MM.1S (cell line): ENCODE measurements around the gene RBM18.

Experiments used
- DNase-seq: peaks from one replicate; pipeline ENCODE4 v3.0.0-alpha.2; 2015
- H2AFZ ChIP-seq: fragments of 300-600 bp; sonication (generic); 2 replicates; pipeline ENCODE4 v1.6.0; 2016; ENCODE audit warnings: antibody characterized with exemption, low read length
- H3F3A ChIP-seq: fragments of 300-600 bp; sonication (generic); 2 replicates; pipeline ENCODE4 v1.6.1; 2016; ENCODE audit warnings: mild to moderate bottlenecking, antibody characterized with exemption, low read length, moderate library complexity, mixed read lengths; ENCODE audit not compliant: insufficient read depth
- H3K27ac ChIP-seq: fragments of 300-600 bp; sonication (generic); 2 replicates; pipeline ENCODE4 v1.5.1; 2016; ENCODE audit warnings: mild to moderate bottlenecking, low read length
- H3K27me3 ChIP-seq: fragments of 300-600 bp; sonication (generic); replicated peaks from 2 replicates; pipeline ENCODE4 v1.6.0; 2016; ENCODE audit warnings: low read length; ENCODE audit not compliant: insufficient read depth
- H3K36me3 ChIP-seq: fragments of 300-600 bp; sonication (generic); replicated peaks from 2 replicates; pipeline ENCODE4 v1.6.1; 2016; ENCODE audit warnings: mild to moderate bottlenecking, low read length, mixed read lengths; ENCODE audit not compliant: insufficient read depth
- H3K4me1 ChIP-seq: fragments of 300-600 bp; sonication (generic); 2 replicates; pipeline ENCODE4 v1.6.1; 2016; ENCODE audit warnings: low read length, mixed read lengths
- H3K4me2 ChIP-seq: fragments of 300-600 bp; sonication (generic); 2 replicates; pipeline ENCODE4 v1.6.0; 2016; ENCODE audit warnings: low read depth, low read length
- H3K4me3 ChIP-seq: fragments of 300-600 bp; sonication (generic); 2 replicates; pipeline ENCODE4 v1.5.1; 2016; ENCODE audit warnings: low read length, mixed read lengths
- H3K79me2 ChIP-seq: fragments of 300-600 bp; sonication (generic); 2 replicates; pipeline ENCODE4 v1.6.1; 2016; ENCODE audit warnings: mixed run types, low read length, mixed read lengths
- H3K9ac ChIP-seq: fragments of 300-600 bp; sonication (generic); 2 replicates; pipeline ENCODE4 v1.6.1; 2016; ENCODE audit warnings: low read length, mixed read lengths
- H3K9me2 ChIP-seq: fragments of 300-600 bp; sonication (generic); replicated peaks from 2 replicates; pipeline ENCODE4 v1.6.1; 2016; ENCODE audit warnings: mild to moderate bottlenecking, low read length, mixed read lengths; ENCODE audit not compliant: insufficient read depth
- H3K9me3 ChIP-seq: fragments of 300-600 bp; sonication (generic); replicated peaks from 2 replicates; pipeline ENCODE4 v1.6.1; 2016; ENCODE audit warnings: mild to moderate bottlenecking, low read length, mixed read lengths; ENCODE audit not compliant: insufficient read depth
- H4K20me1 ChIP-seq: fragments of 300-600 bp; sonication (generic); 2 replicates; pipeline ENCODE4 v1.6.1; 2016; ENCODE audit warnings: mild to moderate bottlenecking, low read length, moderate library complexity, mixed read lengths; ENCODE audit not compliant: insufficient read depth
- EZH2 ChIP-seq: fragments of 300-600 bp; sonication (generic); optimal IDR thresholded peaks from 2 replicates; pipeline ENCODE3; 2017; ENCODE audit warnings: low read depth, mild to moderate bottlenecking, antibody characterized with exemption, low read length, mixed read lengths
- EZH2phosphoT487 ChIP-seq: fragments of 300-600 bp; sonication (generic); IDR thresholded peaks from 2 replicates; pipeline ENCODE4 v1.6.1; 2018; ENCODE audit warnings: antibody characterized with exemption, low read length
- TF ChIP-seq, protein P1 (sequence below): fragments of 300-600 bp; sonication (generic); IDR thresholded peaks from 2 replicates; pipeline ENCODE4 v1.5.1; 2016; ENCODE audit warnings: antibody characterized with exemption, low read length, mixed read lengths

The RBM18 gene

DNA sequence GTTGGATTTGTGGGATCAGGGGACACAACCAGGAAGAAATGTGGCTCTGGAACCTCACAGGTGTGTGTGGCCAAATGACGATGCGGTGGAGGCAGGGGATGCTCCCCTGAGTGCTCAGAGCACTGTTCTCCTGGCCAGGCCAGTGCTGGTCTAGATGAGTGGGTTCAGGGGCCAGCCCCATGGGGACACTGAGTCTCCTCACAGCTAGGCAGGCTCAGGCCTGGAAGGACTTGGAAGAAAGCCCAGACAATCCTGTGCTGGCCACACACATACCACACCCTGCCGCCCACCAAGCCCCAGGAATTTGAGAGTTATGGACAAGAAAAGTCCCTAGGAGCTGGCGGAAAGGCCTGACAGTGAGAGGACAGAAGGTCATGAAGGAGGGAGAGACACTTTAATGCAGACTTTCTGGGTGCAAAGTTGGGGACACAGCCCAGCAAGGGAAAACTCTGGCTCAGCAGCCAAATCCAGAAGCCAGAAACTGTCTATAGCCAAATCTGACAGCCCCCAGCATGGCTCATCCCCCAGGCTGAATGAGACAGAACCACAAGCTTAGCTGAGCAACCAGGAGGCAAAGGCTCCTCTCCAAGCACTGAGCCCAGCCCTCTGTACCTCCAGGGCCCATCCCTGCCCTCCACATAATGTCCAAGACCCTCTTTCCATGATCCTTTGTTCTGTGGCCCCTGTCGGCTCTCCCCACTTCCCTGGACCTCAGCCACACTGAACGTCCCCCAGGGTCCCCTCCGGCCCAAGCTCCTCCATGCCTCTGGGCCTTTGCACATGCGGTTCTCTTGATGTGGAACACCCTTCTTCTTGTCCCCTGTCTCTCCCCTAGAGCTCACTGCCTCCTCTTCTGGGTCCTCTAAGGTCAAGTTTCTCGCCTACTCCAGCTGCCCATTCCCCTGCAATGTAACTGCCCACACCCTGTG, 58.3 kb downstream of the RBM18 start:
- Histone ChIP-seq H3K36me3 (no peaks in the 10 kb centered on the region), H4K20me1 (no peaks in the 10 kb centered on the region), H3K9me3 (no peaks in the 10 kb centered on the region), H3K9ac (no peak overlapping the region), H3K27me3 (peaks cover 12% of the 10 kb centered on the region), H3K79me2 (no peaks in the 10 kb centered on the region), H3F3A (no peaks in the 10 kb centered on the region), H3K4me2 (no peak overlapping the region), H3K27ac (no peak overlapping the region), H3K9me2 (no peaks in the 10 kb centered on the region), H3K4me1 (no peaks in the 10 kb centered on the region), H2AFZ (no peak overlapping the region), H3K4me3 (no peak overlapping the region)
- DNase-seq, result no peak
- TF ChIP-seq, protein P1, sequence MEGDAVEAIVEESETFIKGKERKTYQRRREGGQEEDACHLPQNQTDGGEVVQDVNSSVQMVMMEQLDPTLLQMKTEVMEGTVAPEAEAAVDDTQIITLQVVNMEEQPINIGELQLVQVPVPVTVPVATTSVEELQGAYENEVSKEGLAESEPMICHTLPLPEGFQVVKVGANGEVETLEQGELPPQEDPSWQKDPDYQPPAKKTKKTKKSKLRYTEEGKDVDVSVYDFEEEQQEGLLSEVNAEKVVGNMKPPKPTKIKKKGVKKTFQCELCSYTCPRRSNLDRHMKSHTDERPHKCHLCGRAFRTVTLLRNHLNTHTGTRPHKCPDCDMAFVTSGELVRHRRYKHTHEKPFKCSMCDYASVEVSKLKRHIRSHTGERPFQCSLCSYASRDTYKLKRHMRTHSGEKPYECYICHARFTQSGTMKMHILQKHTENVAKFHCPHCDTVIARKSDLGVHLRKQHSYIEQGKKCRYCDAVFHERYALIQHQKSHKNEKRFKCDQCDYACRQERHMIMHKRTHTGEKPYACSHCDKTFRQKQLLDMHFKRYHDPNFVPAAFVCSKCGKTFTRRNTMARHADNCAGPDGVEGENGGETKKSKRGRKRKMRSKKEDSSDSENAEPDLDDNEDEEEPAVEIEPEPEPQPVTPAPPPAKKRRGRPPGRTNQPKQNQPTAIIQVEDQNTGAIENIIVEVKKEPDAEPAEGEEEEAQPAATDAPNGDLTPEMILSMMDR, result no peak
- TF ChIP-seq EZH2phosphoT487 (no peak), EZH2 (no peak)

DNA sequence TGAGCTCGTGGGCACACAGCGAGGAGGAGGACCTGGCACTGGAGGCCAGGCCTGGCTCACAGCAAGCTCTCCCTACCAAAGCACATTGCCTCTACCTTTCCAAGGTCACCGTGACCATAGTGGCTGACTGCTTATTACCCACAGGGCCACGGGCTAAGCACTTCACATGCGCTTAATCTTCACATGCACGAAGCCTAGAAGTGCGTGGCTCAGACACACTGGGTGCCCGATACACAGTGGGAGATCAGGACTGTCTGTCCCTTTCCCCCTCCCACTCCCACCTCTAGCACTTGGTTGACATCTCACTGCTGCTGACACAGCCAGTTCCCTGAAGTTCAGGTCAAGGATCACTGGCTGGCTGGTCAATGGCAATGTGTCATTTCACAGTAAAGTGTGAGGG, 59.5 kb downstream of the RBM18 start:
- no peak overlapping the region for H3K27ac ChIP-seq
- H4K20me1 ChIP-seq, result no peaks in the 10 kb centered on the region
- no peaks in the 10 kb centered on the region for H3F3A ChIP-seq
- TF ChIP-seq, protein P1, result no peak
- no peak for TF ChIP-seq EZH2
- no peak for TF ChIP-seq EZH2phosphoT487
- no peak overlapping the region for H3K4me3 ChIP-seq
- no peaks in the 10 kb centered on the region for H3K9me3 ChIP-seq
- DNase-seq, result no peak
- no peaks in the 10 kb centered on the region for H3K36me3 ChIP-seq
- H3K79me2 ChIP-seq, result no peaks in the 10 kb centered on the region
- H2AFZ ChIP-seq, result no peak overlapping the region
- no peak overlapping the region for H3K9ac ChIP-seq
- peaks cover 6% of the 10 kb centered on the region; the same call in 1 of the 2 replicates for H3K27me3 ChIP-seq
- H3K4me1 ChIP-seq, result no peaks in the 10 kb centered on the region
- no peak overlapping the region for H3K4me2 ChIP-seq
- no peaks in the 10 kb centered on the region for H3K9me2 ChIP-seq

DNA sequence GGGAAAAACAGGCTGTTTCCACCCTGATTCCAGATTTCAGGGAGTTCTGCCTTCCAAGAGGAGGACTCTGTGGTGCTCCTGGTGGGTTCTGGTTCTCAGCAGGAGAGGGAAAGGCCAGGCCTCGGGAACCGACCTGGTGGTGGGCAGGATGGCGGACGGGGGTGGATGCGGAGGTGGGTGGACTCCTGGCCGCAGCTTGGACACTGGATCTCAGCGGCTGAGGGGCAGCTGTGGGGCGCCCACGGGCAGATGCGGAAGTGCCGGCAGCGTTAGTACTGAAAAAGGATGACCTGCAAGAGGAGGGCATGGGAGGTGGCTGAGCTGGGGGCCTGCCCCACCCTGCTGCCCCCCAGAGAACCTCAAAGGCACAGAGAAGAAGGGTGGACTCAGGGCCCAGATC, 60.1 kb downstream of the RBM18 start:
- TF ChIP-seq EZH2, result no peak
- TF ChIP-seq, protein P1, result no peak
- no peak for TF ChIP-seq EZH2phosphoT487
- Histone ChIP-seq H3K9me3 (no peaks in the 10 kb centered on the region), H3K4me3 (no peak overlapping the region), H3K9ac (no peak overlapping the region), H3K36me3 (no peaks in the 10 kb centered on the region), H3K9me2 (no peaks in the 10 kb centered on the region), H3K79me2 (no peaks in the 10 kb centered on the region), H3K27ac (no peak overlapping the region), H3F3A (no peaks in the 10 kb centered on the region), H4K20me1 (no peaks in the 10 kb centered on the region), H3K4me1 (no peaks in the 10 kb centered on the region), H3K27me3 (peaks cover 6% of the 10 kb centered on the region; the same call in 1 of the 2 replicates), H3K4me2 (no peak overlapping the region), H2AFZ (no peak overlapping the region)
- DNase-seq, result no peak
